Osteoblast (primary cell): ENCODE results near the gene EML1. TPM values are rescaled to one million over a fixed set of nuclear protein-coding genes. Genes with fewer than 3 reads are reported as not detected.
A peak's percentile ranks its signal among the peaks of the same experiment; 100 is the strongest.

ENCODE experiments used
- DNase-seq: peaks from one replicate; pipeline ENCODE4 v3.0.0; 2011; ENCODE audit warnings: low spot score, mixed read lengths; ENCODE audit not compliant: insufficient read length; ENCODE audit errors: missing footprints
- H2AFZ ChIP-seq: 2 replicates; pipeline ENCODE4 v1.6.0; 2011; ENCODE audit warnings: mild to moderate bottlenecking, low read length
- H3K27ac ChIP-seq: 2 replicates; pipeline ENCODE4 v1.5.1; 2011; ENCODE audit warnings: mild to moderate bottlenecking, low read depth, low read length, moderate library complexity
- H3K27me3 ChIP-seq: 2 replicates; pipeline ENCODE4 v1.6.0; 2012; ENCODE audit warnings: mild to moderate bottlenecking, control low read depth, inconsistent platforms, low read length, moderate library complexity; ENCODE audit not compliant: insufficient read depth
- H3K36me3 ChIP-seq: 2 replicates; pipeline ENCODE4 v1.5.1; 2011; ENCODE audit warnings: mild to moderate bottlenecking, low read length, control low read depth, moderate library complexity; ENCODE audit not compliant: insufficient read depth
- H3K4me1 ChIP-seq: 2 replicates; pipeline ENCODE4 v1.5.1; 2011; ENCODE audit warnings: mild to moderate bottlenecking, low read length, control low read depth, moderate library complexity; ENCODE audit not compliant: insufficient read depth
- H3K4me2 ChIP-seq: 2 replicates; pipeline ENCODE4 v1.6.0; 2011; ENCODE audit warnings: mild to moderate bottlenecking, low read length; ENCODE audit not compliant: insufficient read depth
- H3K4me3 ChIP-seq: fragments of 200-600 bp; sonication (generic); 3 replicates; pipeline ENCODE4 v1.5.1; 2012; ENCODE audit warnings: mild to moderate bottlenecking, low read length, inconsistent platforms; ENCODE audit not compliant: insufficient read depth
- H3K79me2 ChIP-seq: 2 replicates; pipeline ENCODE4 v1.6.0; 2012; ENCODE audit warnings: mild to moderate bottlenecking, low read length, control low read depth, inconsistent platforms; ENCODE audit not compliant: insufficient read depth
- H3K9me3 ChIP-seq: 2 replicates; pipeline ENCODE4 v1.5.1; 2011; ENCODE audit warnings: low read depth, low read length, control low read depth
- H4K20me1 ChIP-seq: 2 replicates; pipeline ENCODE4 v1.6.0; 2012; ENCODE audit warnings: mild to moderate bottlenecking, low read length, control low read depth; ENCODE audit not compliant: insufficient read depth
- total RNA-seq: library from RNA; depleted of rRNA; stranded (reverse); fragments of >200 nt; gene quantifications from 2 replicates; pipeline ENCODE4 v1.2.3, GENCODE V29; 2012
- TF ChIP-seq, protein P1 (sequence below): IDR thresholded peaks from 2 replicates; pipeline ENCODE4 v1.5.1; 2011; ENCODE audit warnings: mild to moderate bottlenecking, low read depth, low read length, moderate library complexity; ENCODE audit errors: extremely low read depth

The EML1 gene
- total RNA-seq, 1 donor: 46.7 TPM

DNA sequence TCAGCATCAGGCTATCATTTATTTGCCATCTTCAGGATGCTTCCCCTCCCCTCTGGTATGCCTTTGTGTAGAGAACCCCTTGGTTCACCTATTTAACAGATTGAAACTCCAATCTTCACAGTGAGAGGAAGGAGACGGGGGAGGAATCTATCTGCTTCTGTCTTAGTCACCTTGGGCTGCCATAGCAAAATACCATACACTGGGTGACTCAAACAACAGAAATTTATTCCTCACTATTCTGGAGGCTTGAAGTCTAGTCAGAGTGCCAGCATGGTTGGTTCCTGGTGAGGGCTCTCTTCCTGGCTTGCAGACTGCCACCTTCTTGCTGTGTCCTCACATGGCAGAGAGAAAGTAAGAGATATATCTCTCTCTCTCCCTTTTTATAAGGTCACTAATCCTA lies 13.5 kb upstream of the EML1 start:
- DNase-seq: no peak
- H4K20me1 ChIP-seq: no peaks in the 10 kb centered on the region
- peaks cover 10% of the 10 kb centered on the region for H3K4me1 ChIP-seq
- H3K9me3 ChIP-seq: peaks cover 10% of the 10 kb centered on the region
- H3K4me3 ChIP-seq: no peak overlapping the region
- no peak overlapping the region for H2AFZ ChIP-seq
- peak overlapping the region; percentile 34 for H3K4me2 ChIP-seq
- no peaks in the 10 kb centered on the region for H3K79me2 ChIP-seq
- H3K27me3 ChIP-seq: no peaks in the 10 kb centered on the region
- TF ChIP-seq, protein P1, sequence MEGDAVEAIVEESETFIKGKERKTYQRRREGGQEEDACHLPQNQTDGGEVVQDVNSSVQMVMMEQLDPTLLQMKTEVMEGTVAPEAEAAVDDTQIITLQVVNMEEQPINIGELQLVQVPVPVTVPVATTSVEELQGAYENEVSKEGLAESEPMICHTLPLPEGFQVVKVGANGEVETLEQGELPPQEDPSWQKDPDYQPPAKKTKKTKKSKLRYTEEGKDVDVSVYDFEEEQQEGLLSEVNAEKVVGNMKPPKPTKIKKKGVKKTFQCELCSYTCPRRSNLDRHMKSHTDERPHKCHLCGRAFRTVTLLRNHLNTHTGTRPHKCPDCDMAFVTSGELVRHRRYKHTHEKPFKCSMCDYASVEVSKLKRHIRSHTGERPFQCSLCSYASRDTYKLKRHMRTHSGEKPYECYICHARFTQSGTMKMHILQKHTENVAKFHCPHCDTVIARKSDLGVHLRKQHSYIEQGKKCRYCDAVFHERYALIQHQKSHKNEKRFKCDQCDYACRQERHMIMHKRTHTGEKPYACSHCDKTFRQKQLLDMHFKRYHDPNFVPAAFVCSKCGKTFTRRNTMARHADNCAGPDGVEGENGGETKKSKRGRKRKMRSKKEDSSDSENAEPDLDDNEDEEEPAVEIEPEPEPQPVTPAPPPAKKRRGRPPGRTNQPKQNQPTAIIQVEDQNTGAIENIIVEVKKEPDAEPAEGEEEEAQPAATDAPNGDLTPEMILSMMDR: no peak
- H3K36me3 ChIP-seq: no peaks in the 10 kb centered on the region
- peak overlapping the region; percentile 73 for H3K27ac ChIP-seq

DNA sequence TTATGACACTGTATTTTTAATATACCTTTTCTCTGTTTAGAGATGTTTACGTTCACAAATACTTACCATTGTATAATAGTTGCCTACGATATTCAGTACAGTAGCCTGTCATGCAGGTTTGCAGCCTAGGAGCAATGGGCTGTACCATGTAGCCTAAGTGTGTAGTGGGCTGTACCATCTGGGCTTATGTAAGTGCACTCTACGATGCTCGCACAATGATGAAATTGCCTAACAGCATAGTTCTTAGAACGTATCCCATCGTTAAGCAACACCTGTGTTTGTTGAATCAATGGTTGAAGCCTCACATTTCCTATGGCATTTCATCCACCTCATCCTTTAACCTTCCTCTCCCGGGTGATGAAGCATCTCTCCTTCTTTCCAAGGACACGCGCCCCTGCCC lies 12.5 kb upstream of the EML1 start:
- TF ChIP-seq, protein P1: no peak
- DNase-seq: no peak
- Histone ChIP-seq H3K4me2 (no peak overlapping the region), H3K36me3 (no peaks in the 10 kb centered on the region), H3K9me3 (peaks cover 10% of the 10 kb centered on the region), H3K79me2 (no peaks in the 10 kb centered on the region), H3K4me1 (peaks cover 6% of the 10 kb centered on the region), H2AFZ (no peak overlapping the region), H3K27ac (no peak overlapping the region), H3K4me3 (no peak overlapping the region), H4K20me1 (no peaks in the 10 kb centered on the region), H3K27me3 (no peaks in the 10 kb centered on the region)

DNA sequence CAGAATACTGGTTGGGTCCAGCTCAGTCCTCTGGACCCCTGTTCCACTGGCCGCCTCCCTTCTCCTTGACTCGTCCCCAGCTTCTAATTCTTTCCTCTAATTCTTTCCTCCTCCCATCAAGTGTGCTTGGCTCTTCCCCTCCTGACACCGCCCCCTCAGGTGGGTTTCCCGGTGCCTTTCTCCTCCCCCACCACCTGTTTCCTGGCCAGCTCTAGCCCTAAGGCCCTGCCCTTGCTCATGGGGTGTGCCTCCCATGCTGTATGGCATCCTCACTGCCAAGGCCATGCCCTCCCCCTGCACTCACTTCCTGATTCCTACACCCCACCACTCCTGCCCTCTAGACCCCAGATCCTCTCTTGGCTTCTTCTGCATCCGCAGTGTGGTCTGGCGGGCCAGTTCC lies 12.1 kb upstream of the EML1 start:
- Histone ChIP-seq H3K36me3 (no peaks in the 10 kb centered on the region), H2AFZ (no peak overlapping the region), H3K4me2 (no peak overlapping the region), H3K9me3 (peaks cover 10% of the 10 kb centered on the region), H3K79me2 (no peaks in the 10 kb centered on the region), H4K20me1 (no peaks in the 10 kb centered on the region), H3K27me3 (no peaks in the 10 kb centered on the region), H3K4me3 (no peak overlapping the region), H3K4me1 (peaks cover 6% of the 10 kb centered on the region), H3K27ac (no peak overlapping the region)
- no peak for DNase-seq
- TF ChIP-seq, protein P1: no peak

DNA sequence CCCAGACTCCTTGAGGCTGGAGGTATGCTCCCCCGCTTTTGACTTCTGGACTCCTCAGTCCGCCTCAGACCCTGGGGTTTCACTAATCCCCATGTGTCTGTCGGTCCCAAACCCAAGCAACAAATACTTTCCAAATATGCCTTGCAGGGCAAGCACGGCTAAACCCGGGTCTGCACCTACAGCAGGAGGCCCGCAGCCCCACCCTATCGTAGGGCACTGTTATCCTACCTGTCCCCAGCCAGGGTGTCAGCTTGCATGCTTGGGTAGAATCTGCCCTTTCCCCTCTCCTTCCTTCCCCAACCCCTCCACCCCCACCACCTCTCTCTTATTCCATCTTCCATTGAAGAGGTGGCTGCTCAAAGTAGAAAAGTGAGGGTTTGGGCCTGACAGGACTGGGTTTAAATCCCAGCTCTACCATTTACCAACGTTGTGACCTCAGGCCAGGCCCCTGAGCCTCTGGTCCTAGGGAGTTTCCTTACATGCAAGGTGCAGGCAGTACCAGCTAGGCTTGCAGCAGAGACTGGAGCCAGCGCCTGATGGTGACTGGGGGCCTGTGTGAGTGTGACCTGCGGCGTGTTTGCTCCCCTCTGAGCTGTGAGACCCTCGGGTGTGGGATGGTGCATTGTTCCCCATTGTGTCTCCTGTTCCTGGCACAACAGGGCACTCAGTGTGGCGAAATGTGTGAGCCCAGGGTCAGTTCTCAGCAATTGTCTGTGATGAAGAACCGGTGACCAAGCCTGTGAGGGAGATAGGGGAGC lies 11.2 kb upstream of the EML1 start:
- peaks cover 10% of the 10 kb centered on the region for H3K9me3 ChIP-seq
- no peak overlapping the region for H3K4me2 ChIP-seq
- no peaks in the 10 kb centered on the region for H4K20me1 ChIP-seq
- no peaks in the 10 kb centered on the region for H3K27me3 ChIP-seq
- H2AFZ ChIP-seq: no peak overlapping the region
- TF ChIP-seq, protein P1: no peak
- H3K27ac ChIP-seq: no peak overlapping the region
- H3K36me3 ChIP-seq: no peaks in the 10 kb centered on the region
- H3K79me2 ChIP-seq: no peaks in the 10 kb centered on the region
- peaks cover 6% of the 10 kb centered on the region for H3K4me1 ChIP-seq
- no peak overlapping the region for H3K4me3 ChIP-seq
- DNase-seq: no peak
